NCI-H2171 treated with DMSO at 0.1 percent for 48 hours (cell line): Measurements from ENCODE around the gene TRMT13.
A peak's percentile ranks its signal among the peaks of the same experiment; 100 is the strongest.
"Not testable (repeated sequence)": the region's sequence is repeated elsewhere in the genome, so short reads cannot be mapped to it uniquely, and the experiment has no call there.

ENCODE experiments used
- DNase-seq: peaks from one replicate; lab custom pipeline; 2025; lab: John Stamatoyannopoulos, UW

The TRMT13 gene

GRCh38 chr1:100162881-100163280 lies 29.9 kb downstream of the TRMT13 start:
- no peak for DNase-seq

DNA sequence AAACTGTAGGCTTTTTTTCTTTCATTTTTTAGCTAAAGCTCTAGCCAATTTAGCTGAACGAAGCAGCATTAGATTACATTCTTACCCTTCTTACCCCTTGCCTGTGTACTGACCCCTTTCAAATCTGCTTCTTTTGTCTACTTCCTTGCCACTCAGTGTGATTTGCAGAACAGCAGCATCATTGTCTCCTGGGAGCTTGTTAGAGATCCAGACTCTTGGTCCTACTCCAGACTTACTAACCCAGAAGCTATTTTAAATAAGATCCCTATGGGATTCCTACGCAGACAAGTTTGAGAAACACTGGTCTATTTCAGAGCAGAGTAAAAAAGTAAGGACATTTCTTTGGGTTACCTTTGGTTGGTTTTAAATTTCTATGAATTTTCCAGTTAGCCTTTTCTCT lies 31.3 kb downstream of the TRMT13 start:
- DNase-seq, result peak; percentile 54

DNA sequence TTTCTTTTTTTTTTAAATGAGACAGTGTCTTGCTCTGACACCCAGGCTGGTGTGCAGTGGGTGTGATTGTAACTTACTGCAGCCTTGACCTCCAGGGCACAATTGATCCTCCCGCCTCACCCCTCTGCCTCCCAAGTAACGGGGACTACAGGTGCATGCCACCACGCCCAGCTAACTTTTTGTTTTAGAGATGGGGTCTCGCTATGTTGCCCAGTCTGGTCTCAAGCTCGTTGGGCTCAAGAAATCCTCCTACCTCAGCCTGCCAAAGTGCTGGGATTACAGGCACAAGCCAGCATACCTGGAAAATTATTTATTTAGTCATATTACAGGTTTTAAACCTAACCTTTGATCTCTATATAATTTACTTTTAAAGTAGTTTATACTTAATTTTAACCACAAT lies 31.7 kb downstream of the TRMT13 start:
- DNase-seq, result no peak

GRCh38 chr1:100168051-100168450 lies 35.1 kb downstream of the TRMT13 start:
- DNase-seq, result no peak

DNA sequence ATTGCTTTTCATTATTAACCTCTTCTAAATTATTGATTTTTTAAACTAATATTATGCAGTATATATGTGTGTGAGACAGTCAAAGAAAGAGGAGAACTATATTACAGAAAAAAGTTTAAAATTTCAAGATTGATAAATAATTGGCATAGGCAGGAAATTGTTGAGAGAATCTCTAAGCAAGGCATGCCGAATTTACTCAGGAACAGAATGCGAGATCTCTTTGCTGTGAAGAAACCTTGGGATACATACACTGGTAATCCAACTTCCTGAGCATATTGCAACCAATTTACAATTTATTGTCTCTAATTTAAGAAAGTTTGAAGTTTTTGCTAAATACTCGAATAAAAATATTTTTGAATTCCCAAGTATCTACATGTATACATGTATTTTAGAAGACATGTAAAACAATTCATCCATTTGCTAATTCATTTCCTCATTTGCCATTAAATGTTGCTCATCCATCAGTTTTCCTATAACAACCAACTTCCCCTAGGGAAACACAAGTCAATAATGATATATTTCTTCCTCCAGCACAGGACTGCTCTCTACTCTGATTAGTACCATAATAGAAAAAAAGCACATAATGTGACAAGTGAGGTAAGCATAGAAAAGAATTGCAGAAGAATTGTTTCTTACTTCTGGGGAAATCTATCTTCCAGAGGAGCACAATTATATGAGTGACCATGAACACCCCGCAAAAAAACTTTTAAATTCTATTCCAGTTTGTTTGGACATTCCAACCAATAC lies 44.5 kb downstream of the TRMT13 start:
- no peak for DNase-seq

DNA sequence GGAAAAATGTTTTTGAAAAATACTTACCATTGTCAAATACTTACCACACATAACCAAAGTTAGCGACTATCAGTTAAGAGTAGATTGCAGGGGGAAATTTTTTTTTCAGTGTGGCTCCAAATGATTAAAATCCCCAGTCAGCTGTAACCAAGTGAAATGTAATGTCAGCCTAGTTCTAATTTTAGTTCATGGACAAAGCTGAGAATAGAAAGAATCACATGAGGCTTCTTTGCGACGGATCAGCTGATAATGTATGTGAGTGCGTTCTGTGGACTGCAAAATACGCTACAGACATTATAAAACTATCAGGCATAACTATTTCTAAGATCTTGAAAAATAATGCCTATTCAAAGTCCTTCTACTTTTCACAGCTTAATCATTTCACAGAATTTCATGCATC lies 45.1 kb downstream of the TRMT13 start, which contains the start of gene LRRC39:
LRRC39 (minus strand) TSS at position 166 of the 400 bp plus-strand sequence. CDS start 9,740 bp downstream, outside the sequence.
- no peak for DNase-seq

DNA sequence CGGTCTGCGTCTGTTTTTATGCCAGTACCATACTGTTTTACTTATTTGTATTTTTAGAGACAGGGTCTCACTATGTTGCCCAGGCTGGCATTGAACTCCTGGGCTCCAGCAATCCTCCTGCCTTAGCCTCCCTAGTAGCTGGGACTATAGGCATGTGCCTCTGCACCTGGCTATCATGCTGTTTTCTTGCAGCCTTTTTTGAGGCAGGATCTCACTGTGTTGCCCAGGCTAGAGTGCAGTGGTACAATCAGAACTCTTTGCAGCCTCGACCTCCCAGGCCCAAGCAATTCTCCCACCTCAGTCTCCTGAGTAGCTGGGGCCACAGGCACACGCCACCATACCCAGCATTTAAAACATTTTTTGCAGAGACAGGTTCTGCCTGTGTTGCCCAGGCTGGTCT lies 50.4 kb downstream of the TRMT13 start:
- no peak for DNase-seq

GRCh38 chr1:100184536-100184935 lies 51.6 kb downstream of the TRMT13 start:
- DNase-seq, result peak; percentile 4

DNA sequence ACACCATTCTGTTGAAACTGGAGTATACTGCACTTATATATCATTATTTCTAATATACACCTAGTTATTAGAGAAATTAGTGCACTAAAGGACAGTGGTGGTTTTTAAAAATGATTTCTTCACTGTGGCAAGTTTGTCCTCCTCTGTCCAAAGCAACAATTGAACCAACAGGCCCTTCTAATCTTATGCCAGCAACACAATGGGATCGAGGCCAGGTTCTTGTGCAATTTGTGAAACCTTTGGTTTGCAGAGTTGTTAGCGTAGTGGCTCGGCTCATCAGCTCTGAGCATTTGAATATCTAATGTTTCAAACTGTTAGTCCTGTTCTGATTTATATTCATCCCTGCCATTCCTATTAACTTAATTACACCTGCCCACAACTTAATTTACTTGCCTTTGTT lies 54.9 kb downstream of the TRMT13 start:
- peak; percentile 23 for DNase-seq

- DNase-seq, result peak; percentile 84
Measured at GRCh38 chr1:100188617-100189016, 55.7 kb downstream of the TRMT13 start.

DNA sequence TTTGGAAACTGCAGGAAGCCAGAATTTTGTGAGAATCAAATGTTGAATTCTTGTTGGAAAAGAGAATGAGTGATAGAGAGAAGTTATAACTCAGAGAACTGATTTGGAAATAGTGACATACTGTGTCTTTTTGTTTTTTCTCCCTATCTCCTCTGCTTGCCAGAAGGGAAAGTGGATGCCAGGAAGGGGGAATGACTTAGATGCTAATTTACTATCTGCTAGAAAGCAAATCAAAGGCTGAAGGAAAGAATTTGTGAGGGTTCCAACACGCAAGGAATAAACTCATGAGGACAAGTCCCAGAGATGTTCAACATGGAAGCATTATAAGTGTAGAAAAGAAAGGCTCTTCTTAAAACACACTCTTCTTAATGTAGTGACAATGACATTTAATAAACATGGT lies 65.6 kb downstream of the TRMT13 start:
- no peak for DNase-seq

DNA sequence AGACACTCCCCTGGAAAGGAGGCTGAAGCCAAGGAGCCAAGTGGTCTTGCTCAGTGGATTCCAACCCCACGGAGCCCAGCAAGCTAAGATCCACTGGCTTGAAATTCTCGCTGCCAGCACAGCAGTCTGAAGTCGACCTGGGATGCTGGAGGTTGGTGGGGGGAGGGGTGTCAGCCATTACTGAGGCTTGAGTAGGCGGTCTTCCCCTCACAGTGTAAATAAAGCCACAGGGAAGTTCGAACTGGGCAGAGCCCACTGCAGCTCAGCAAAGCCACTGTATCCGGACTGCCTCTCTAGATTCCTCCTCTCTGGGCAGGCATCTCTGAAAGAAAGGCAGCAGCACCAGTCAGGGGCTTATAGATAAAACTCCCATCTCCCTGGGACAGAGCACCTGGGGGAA lies 67.1 kb downstream of the TRMT13 start:
- DNase-seq, result not testable (repeated sequence)
